Astrocyte (in vitro differentiated cells and primary cell): ENCODE results near the gene EVI5L. TPM values are rescaled to one million over a fixed set of nuclear protein-coding genes. Genes with fewer than 3 reads are reported as not detected.

Experiments
- DNase-seq: peaks from one replicate; pipeline ENCODE4 v3.0.0-alpha.2; 2010; ENCODE audit warnings: low read depth
- FAIRE-seq: peaks from 2 replicates; lab custom pipeline; 2011; peaks lifted over from hg19 to GRCh38; lab: Jason Lieb, UNC
- H2AFZ ChIP-seq: 2 replicates; pipeline ENCODE4 v1.6.0; 2012; ENCODE audit warnings: low read depth, low read length, inconsistent platforms
- H3K27ac ChIP-seq: 2 replicates; pipeline ENCODE4 v1.5.1; 2011; ENCODE audit warnings: low read depth, low read length, inconsistent platforms
- H3K27me3 ChIP-seq: 2 replicates; pipeline ENCODE4 v1.6.0; 2011; ENCODE audit warnings: low read length, inconsistent platforms; ENCODE audit not compliant: insufficient read depth
- H3K36me3 ChIP-seq: 2 replicates; pipeline ENCODE4 v1.5.1; 2011; ENCODE audit warnings: low read length, inconsistent platforms; ENCODE audit not compliant: insufficient read depth
- H3K4me1 ChIP-seq: 2 replicates; pipeline ENCODE4 v1.5.1; 2011; ENCODE audit warnings: low read length, inconsistent platforms; ENCODE audit not compliant: insufficient read depth
- H3K4me2 ChIP-seq: 2 replicates; pipeline ENCODE4 v1.6.0; 2012; ENCODE audit warnings: low read length, inconsistent platforms
- H3K4me3 ChIP-seq: 2 replicates; pipeline ENCODE4 v1.5.1; 2011; ENCODE audit warnings: low read depth, mild to moderate bottlenecking, low read length, inconsistent platforms; ENCODE audit not compliant: insufficient read depth
- H3K79me2 ChIP-seq: 2 replicates; pipeline ENCODE4 v1.6.0; 2012; ENCODE audit warnings: mild to moderate bottlenecking, low read length, inconsistent platforms; ENCODE audit not compliant: insufficient read depth
- H3K9ac ChIP-seq: 2 replicates; pipeline ENCODE4 v1.6.0; 2012; ENCODE audit warnings: mild to moderate bottlenecking, low read length, inconsistent platforms
- H3K9me3 ChIP-seq: 2 replicates; pipeline ENCODE4 v1.5.1; 2012; ENCODE audit warnings: low read depth, mild to moderate bottlenecking, low read length, inconsistent platforms; ENCODE audit not compliant: insufficient read depth
- H4K20me1 ChIP-seq: 2 replicates; pipeline ENCODE4 v1.6.0; 2012; ENCODE audit warnings: low read length, inconsistent platforms; ENCODE audit not compliant: insufficient read depth
- H3K27ac Mint-ChIP-seq: one replicate; pipeline ENCODE4 v1.8.0; 2021; ENCODE audit warnings: mild to moderate bottlenecking, mixed read lengths; ENCODE audit not compliant: unreplicated experiment
- H3K27me3 Mint-ChIP-seq: one replicate; pipeline ENCODE4 v1.8.0; 2021; ENCODE audit warnings: low read depth, mixed read lengths; ENCODE audit not compliant: unreplicated experiment
- H3K36me3 Mint-ChIP-seq: one replicate; pipeline ENCODE4 v1.8.0; 2021; ENCODE audit warnings: low read depth, mixed read lengths; ENCODE audit not compliant: unreplicated experiment
- H3K4me1 Mint-ChIP-seq: one replicate; pipeline ENCODE4 v1.8.0; 2021; ENCODE audit warnings: low read depth, mixed read lengths; ENCODE audit not compliant: unreplicated experiment
- H3K4me3 Mint-ChIP-seq: one replicate; pipeline ENCODE4 v1.8.0; 2021; ENCODE audit warnings: mild to moderate bottlenecking, moderate library complexity, mixed read lengths; ENCODE audit not compliant: unreplicated experiment
- H3K9me3 Mint-ChIP-seq: one replicate; pipeline ENCODE4 v1.8.0; 2021; ENCODE audit warnings: mild to moderate bottlenecking, mixed read lengths; ENCODE audit not compliant: unreplicated experiment
- CTCF ChIP-seq: IDR thresholded peaks from 2 replicates; pipeline ENCODE4 v1.5.1; 2011; ENCODE audit warnings: low read depth, mild to moderate bottlenecking, inconsistent platforms, low read length, moderate library complexity; ENCODE audit not compliant: insufficient read depth
- EZH2 ChIP-seq: IDR thresholded peaks from 2 replicates; pipeline ENCODE4 v1.6.1; 2012; ENCODE audit warnings: mild to moderate bottlenecking, low read length, inconsistent platforms; ENCODE audit not compliant: insufficient read depth
- total RNA-seq: library from RNA; stranded (reverse); gene quantifications from 2 replicates; pipeline ENCODE4 v1.2.1, GENCODE V29; 2021

EVI5L gene
- total RNA-seq, 1 donor from 2014 or later = 22.1 TPM

DNA sequence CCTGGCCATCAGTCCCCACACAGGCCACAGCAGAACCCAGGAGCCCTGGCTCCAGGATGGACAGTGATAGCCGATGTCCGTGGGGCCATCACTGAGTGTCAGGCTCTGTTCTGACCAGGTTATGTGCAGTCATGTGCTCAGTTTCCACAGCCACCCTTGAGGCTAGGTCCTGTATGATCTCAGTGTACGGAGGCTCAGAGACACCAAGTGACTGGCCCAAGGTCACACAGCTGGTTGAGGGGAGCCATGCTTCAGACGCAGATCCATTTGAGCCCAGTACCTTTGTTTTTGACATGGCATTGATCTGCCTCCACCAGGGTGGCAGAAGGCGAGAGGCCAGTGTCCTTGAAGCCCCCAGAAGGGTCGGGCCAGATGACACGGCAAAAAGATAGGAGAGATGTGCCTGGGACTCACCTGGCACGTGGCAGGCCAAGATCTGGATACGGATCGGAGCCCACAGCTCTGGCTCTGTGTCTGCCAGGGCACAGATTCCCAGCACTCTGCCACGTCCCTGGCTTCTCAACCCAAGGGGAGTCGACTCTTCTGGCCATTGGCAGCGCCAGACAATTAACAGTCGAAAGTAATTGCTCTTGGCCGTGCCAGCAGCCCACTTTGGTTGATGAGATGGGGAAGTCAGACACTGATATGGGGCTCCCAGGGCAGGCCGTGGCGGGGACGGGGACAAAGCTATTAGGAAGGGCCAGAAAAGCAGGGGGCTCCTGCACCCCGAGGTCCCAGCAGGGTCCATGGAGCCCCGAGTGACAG, 15.6 kb downstream of the EVI5L start:
- no peak overlapping the region for H3K4me3 Mint-ChIP-seq
- no peak for FAIRE-seq

DNA sequence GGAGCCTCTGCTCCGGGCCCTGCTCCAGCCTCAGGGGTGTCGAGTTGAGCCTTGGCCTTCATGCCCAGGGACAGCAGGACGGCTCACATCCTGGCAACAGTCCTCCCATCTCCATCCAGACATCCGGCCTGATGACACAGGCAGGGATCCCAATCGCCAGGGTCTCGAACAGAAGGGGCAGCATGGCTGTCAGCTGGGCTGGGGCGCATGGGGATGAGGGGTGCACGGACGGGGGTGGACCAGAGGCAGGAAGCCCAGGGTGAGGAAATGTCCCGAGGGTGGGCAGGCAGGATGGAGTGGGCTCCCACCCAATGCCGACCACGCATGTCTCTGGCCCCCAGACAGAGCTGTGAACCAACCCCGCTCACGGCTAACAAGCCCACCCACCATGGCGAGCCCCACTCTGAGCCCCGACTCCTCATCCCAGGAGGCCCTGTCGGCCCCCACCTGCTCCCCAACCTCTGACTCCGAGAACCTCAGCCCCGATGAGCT, 16.2 kb downstream of the EVI5L start:
- Histone ChIP-seq H3K9ac (no peak overlapping the region), H3K27me3 (no peaks in the 10 kb centered on the region), H3K4me3 (no peak overlapping the region), H3K27ac (no peak overlapping the region), H4K20me1 (peaks cover 40% of the 10 kb centered on the region), H3K36me3 (no peaks in the 10 kb centered on the region), H2AFZ (no peak overlapping the region), H3K79me2 (peaks cover 9% of the 10 kb centered on the region), H3K4me2 (no peak overlapping the region), H3K4me1 (no peaks in the 10 kb centered on the region), H3K9me3 (no peaks in the 10 kb centered on the region)
- Mint-ChIP-seq H3K9me3 (no peaks in the 10 kb centered on the region), H3K4me1 (no peaks in the 10 kb centered on the region), H3K36me3 (no peaks in the 10 kb centered on the region), H3K27me3 (no peaks in the 10 kb centered on the region), H3K4me3 (no peak overlapping the region), H3K27ac (no peak overlapping the region)
- FAIRE-seq (no peak), DNase-seq (no peak)
- TF ChIP-seq CTCF = no peak
- no peak for TF ChIP-seq EZH2

More for the DNA sequence above, 15.6 kb downstream of the EVI5L start:
- Histone ChIP-seq H3K27ac (no peak overlapping the region), H3K4me2 (no peak overlapping the region), H2AFZ (no peak overlapping the region), H3K27me3 (no peaks in the 10 kb centered on the region), H3K36me3 (no peaks in the 10 kb centered on the region), H3K4me3 (no peak overlapping the region), H3K79me2 (peaks cover 9% of the 10 kb centered on the region), H3K9ac (no peak overlapping the region), H3K4me1 (no peaks in the 10 kb centered on the region), H3K9me3 (no peaks in the 10 kb centered on the region), H4K20me1 (peaks cover 40% of the 10 kb centered on the region)
- Mint-ChIP-seq H3K9me3 (no peaks in the 10 kb centered on the region), H3K36me3 (peaks cover under 1% of the 10 kb centered on the region), H3K4me1 (no peaks in the 10 kb centered on the region), H3K27ac (no peak overlapping the region), H3K27me3 (no peaks in the 10 kb centered on the region)
- TF ChIP-seq EZH2 (no peak), CTCF (no peak)
- no peak for DNase-seq

GRCh38 chr19:7847664-7848063, 17.6 kb downstream of the EVI5L start:
- Histone ChIP-seq H3K27me3 (no peaks in the 10 kb centered on the region), H3K36me3 (no peaks in the 10 kb centered on the region), H4K20me1 (peaks cover 30% of the 10 kb centered on the region), H3K9me3 (no peaks in the 10 kb centered on the region), H3K4me1 (no peaks in the 10 kb centered on the region), H3K4me3 (no peak overlapping the region), H3K9ac (no peak overlapping the region), H3K4me2 (no peak overlapping the region), H2AFZ (no peak overlapping the region), H3K79me2 (peaks cover 2% of the 10 kb centered on the region), H3K27ac (no peak overlapping the region)
- no peak for DNase-seq
- Mint-ChIP-seq H3K36me3 (no peaks in the 10 kb centered on the region), H3K4me1 (no peaks in the 10 kb centered on the region), H3K9me3 (no peaks in the 10 kb centered on the region), H3K4me3 (no peak overlapping the region), H3K27ac (no peak overlapping the region), H3K27me3 (no peaks in the 10 kb centered on the region)
- TF ChIP-seq CTCF (no peak), EZH2 (no peak)
- FAIRE-seq = no peak
